ENCODE measurements around the gene RELT.

The RELT gene

GRCh38 chr11:73439002-73439843 lies 63.0 kb downstream of the RELT start:
- DNase-seq (ENCODE audit: low spot score): no peak

GRCh38 chr11:73445980-73446379 lies 69.8 kb downstream of the RELT start:
- no peak for DNase-seq (ENCODE audit: low spot score)

- no peak for DNase-seq (ENCODE audit: low spot score)
Measured at GRCh38 chr11:73446766-73447165, 70.6 kb downstream of the RELT start.
